ENCODE measurements around the gene RAD51B.

Gene RAD51B

DNA sequence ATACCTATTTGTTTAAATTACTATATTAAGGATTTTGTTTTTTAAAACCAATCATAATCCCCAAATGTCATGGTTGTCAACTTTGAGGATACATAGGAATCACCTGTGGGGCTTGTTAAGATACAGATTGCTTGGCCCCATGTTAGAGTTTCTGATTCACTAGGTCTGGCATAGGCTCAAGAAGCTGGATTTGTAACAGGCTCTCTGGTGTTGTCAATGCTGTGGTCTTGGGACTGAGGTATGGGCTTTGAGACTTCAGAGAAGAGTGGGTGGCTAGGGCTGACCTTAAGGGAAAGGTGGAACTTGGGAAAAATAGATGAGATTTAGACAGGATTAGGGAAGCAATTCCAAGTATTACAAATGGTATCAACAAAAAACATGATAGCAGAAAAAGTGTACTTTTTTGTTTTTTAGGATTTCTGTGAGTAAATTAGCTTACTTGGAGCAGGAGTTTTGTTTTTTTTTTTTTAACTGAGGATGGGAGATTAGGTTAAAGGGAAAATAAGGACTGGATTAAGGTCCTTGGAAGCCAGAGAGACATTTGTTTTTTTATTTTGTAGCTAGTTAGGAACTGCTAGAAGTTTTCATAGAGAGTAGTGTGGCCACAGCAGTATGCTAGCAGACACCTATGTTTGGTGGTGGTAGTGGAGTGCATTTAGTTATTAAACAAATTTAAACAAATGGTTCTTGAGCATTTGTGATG lies 88.6 kb downstream of the RAD51B start:
- peak; percentile 22 for FAIRE-seq

DNA sequence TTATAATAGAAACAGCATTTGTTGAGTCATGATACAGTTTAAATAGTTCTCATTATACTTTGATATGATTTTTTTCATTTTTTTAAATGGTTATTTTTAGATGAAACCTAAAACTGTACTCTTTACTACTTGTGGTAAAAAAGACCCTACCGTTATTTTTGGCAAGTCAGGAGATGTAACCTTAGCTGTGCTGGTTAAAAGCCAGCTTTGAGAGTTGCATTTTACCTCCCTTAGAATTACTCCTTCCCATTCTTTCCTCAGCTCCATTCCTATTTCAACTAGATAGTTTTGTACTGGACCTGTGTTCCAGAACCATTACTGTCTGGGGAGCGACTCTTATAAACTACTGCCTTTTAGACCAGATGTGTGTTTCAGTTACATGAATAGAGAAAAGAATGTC lies 92.0 kb downstream of the RAD51B start:
- no peak for FAIRE-seq

GRCh38 chr14:67916430-67916829 lies 96.9 kb downstream of the RAD51B start:
- no peak for FAIRE-seq

DNA sequence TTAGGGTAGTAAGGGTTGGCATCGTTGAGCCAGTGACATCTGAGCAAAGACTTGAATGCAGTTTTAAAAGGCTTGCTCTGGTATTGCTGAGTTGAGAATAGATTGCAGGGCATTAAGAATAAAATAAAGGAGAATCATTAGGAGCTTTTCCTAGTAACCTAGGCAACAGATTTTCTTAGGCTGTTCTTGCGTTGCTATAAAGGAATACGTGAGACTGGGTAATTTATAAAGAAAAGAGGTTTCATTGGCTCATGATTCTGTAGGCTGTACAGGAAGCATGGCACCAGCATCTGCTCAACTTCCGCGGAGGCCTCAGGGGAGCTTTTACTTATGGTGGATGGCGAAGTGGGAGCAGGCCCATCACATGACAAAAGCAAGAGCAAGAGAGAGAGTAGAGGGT lies 97.4 kb downstream of the RAD51B start:
- no peak for FAIRE-seq

DNA sequence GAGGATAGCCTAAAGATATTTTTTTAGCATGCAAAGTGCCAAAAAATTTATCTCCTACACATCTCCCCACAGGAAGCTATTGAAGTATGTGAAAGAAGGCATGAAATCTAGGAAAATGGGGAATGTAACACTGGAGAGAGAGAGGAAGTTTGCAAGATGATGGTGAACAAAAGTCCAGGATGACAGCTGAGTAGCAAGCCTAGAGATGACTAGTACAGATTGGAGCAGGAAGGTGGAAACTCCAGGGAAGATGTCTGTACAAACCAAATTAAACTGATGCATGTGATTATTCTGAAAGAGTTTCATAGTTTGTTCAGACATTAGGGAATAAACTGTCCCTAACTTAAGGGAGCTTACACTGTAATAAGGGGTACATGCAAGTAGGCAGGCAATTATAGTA lies 99.3 kb downstream of the RAD51B start:
- peak; percentile 29 for FAIRE-seq

DNA sequence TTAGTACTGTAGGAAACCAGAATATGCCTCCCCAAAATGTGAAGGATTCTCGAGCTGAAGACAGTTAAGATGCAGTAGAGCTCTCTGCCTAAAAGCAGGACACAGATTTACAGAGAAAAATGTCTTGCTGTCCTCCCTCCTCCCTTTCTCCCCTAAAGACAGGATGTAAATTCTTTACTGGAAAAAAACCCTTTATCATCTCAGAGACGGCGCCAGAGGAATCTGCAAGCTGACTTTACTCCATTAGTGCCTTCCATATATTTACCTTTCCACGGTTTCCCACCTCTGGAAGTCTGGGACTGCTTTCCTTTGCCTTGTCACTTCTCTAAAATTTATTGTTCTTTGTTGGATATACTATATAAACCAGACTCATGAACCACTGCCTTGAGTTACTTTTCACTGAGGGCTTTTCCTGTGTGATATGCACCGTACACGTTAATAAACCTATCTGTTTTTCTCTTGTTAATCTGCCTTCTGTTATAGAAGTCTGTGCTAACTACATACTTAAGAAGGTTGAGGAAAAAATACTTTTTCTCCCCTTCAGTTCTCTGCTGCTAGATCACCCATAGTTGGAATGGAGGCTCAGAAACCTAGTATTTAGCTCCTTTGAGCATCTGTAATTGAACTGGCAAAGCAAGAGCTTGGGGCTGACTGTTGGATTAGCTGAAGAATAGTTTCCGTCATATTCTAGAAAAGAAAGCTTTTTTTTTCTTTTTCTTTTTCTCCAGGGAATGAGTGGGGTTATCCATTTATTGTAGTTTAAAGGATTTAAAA lies 99.9 kb downstream of the RAD51B start:
- FAIRE-seq, result peak; percentile 90

- FAIRE-seq, result no peak
Observed at GRCh38 chr14:67926821-67927220, 107.2 kb downstream of the RAD51B start.

- no peak for FAIRE-seq
Observed at GRCh38 chr14:67927244-67927643, 107.7 kb downstream of the RAD51B start.

DNA sequence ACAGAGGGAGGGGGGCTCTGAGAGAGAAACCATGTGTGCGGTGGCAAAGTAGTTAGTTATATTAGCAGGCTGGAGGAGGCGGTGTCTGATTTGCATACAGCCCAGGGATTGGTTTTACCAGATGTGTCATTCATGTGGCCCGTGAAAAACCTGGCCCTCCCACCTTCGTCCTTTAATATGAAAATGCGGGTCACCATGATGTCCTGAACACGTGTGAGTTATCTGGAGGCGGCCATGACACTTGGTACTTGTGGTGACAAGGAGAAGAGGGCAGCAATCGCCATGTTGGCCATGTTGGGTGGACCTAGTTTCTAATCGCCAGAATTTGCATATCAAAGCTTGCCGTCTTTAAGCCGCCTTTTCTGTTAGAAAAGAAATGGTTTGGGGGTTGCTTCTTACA lies 108.8 kb downstream of the RAD51B start:
- FAIRE-seq, result no peak

DNA sequence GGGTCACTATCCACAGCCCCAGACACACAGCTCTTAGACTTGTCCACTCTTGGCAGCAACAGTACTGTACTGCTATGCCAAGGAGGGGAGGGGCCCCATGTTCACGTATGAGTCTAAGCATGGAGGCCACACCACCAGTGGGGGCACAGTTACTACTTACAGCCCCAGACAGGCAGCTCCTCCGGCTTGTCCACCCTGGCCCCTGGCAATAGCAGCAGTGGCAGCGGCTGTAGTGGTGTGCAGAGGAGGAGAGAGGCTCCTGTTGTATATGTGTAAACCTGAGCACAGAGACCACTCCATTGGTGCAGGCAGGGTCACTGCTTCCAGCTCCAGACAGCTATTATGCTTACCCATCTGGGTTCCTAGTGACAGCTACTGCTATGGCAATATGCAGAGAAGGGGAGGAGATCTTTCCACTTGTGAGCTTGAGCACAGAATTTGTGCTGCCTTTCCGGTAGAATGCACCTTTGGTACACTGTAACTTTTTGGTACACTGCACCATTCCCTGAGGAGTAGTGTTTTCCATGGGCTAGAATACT lies 113.2 kb downstream of the RAD51B start:
- FAIRE-seq, result no peak

GRCh38 chr14:67933266-67933665 lies 113.7 kb downstream of the RAD51B start:
- FAIRE-seq, result no peak

GRCh38 chr14:67934087-67934486 lies 114.5 kb downstream of the RAD51B start:
- FAIRE-seq, result peak; percentile 98

DNA sequence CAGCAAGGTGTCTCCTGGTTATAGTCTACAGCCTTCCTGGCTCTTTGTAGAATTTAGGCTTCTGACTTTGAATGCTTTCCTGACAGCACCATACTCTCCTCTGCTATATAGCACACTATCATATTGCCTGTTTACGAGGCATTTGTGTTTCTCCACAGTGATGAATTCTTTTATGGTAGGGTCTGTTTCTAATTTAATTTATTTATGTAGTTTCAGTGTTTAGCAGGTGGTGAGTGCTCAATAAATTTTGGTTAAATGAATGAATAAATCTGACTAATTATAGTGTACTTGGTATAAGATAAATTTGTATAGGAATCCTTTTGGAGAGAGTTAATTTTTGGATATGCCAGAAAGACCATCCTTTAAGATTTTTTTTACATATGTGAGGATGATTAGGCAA lies 115.3 kb downstream of the RAD51B start:
- FAIRE-seq, result no peak

DNA sequence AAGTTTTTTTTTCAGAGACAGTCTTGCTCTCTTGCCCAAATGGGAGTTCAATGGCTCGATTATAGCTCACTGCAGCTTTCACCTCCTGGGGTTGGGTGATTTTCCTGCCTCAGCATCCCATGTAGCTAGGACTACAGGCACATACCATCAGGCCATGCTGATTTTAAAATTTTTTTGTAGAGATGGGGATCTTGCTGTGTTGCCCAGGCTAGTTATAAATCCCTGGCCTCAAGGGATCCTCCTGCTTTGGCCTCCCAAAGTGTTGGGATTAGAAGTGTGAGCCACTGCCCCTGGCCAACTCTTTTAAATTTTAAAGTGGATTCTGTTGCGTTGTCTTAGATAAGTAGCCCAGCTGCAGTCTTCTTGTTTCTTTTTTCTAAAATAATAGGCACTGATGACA lies 115.8 kb downstream of the RAD51B start:
- FAIRE-seq, result no peak

DNA sequence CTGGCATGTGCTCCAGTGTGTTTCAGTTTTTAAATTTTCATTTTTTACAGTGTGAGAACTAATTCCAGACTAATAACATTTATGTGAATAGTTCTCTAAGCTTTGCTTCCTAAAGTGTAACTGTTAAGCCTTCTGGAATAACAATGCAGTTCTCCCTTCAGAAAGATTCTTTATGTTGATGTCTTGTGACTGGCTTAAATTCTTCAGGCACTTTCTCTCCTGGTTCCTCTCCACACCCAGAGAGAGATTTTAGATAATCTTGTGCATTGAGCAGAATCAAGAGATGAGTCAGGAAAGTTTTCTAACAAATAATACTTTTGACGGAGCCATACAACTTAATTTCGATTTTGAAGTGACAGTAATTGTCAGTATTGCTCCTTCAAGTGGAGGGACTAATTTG lies 118.5 kb downstream of the RAD51B start:
- peak; percentile 68 for FAIRE-seq

- FAIRE-seq, result no peak
Observed at GRCh38 chr14:67940486-67941455, 121.2 kb downstream of the RAD51B start.

GRCh38 chr14:67941456-67942018 lies 122.0 kb downstream of the RAD51B start:
- FAIRE-seq, result no peak

GRCh38 chr14:67942080-67942710 lies 122.6 kb downstream of the RAD51B start:
- FAIRE-seq, result peak; percentile 99

DNA sequence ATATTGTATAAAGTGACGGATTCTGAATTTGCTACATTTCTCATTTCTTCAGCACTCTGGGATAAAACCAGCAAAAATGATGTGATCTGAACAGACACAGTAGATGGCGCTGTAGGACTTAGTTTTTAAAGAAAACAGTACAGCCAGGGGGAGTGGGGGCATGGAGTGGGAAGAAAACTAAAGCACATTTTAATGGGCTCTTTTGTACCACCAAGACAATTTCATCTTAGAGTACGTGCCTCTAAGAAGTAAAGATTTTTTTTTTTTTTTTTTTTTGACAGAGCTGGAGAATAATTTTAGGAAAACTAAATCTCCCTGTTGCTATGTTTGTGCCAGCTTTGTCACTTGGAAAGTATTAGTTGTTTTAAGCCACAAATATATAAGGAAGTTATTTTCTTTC lies 124.4 kb downstream of the RAD51B start:
- FAIRE-seq, result no peak

DNA sequence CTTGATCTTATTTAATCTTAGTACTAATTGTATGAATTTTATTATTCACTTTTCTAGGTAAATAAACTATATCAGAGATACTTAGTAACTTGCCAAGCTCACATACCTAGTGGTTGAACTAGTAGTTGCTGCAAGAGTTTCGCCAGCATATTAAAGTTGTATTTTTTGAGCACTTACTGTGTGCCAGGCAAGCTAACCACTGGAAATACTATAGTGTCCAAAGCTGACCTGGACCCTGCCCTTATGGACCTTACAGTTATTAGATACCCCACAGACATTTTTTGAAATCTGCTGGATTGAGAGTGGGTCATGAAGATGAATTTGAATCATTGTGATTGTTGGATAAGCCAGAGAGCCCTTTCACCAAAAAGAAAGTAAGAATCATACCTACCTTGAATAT lies 125.0 kb downstream of the RAD51B start:
- FAIRE-seq, result no peak

- no peak for FAIRE-seq
Observed at GRCh38 chr14:67949771-67950170, 130.2 kb downstream of the RAD51B start.

DNA sequence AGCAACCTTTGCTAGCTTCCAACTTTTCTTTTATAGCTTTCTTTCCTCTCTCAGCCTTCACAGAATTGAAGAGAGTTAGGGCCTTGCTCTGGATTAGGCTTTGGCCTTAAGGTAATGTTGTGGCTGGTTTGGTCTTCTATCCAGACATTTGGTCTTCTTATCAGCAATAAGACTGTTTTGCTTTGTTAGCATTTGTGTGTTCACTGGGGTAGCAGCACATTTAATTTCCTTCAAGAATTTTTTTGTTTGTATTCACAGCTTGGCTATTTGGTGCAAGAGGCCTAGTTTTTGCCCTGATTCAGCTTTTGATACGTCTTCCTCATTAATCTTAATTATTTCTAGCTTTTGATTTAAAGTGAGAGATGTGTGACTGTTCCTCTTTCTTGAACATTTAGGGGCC lies 130.8 kb downstream of the RAD51B start:
- FAIRE-seq, result peak; percentile 58

Measured in TTC549 (cell line).